Heart left ventricle (tissue), 16 donors: ENCODE results near the gene SNRNP48. TPM values are rescaled to one million over a fixed set of nuclear protein-coding genes. Genes with fewer than 3 reads are reported as not detected.

ENCODE experiments used
- ATAC-seq, 4 donors: fragments of 200-7000 bp; cut with Tn5 transposase; one replicate each; pipeline ENCODE4 v1.9.1; 2020 to 2022; ENCODE audit warnings: moderate library complexity in 4 of 4, mild to moderate bottlenecking in 3 of 4, moderate number of reproducible peaks in 1 of 4
- DNase-seq, 5 donors: peaks; one replicate each; pipeline ENCODE4 v3.0.0-alpha.2; 2020
- H3K27ac ChIP-seq, 12 donors: fragments of 200-600 bp; sonication (generic) in 4 of 12; one replicate each; pipeline versions ENCODE4 v1.5.0 to v1.8.0; 2016 to 2022; ENCODE audit warnings: mild to moderate bottlenecking in 2 of 12
- H3K27me3 ChIP-seq, 9 donors: fragments of 200-600 bp; sonication (generic) in 2 of 9; one replicate each; pipeline versions ENCODE4 v1.5.1 to v1.8.0; 2016 to 2022; ENCODE audit warnings: mild to moderate bottlenecking in 3 of 9
- H3K36me3 ChIP-seq, 9 donors: fragments of 200-600 bp; sonication (generic) in 2 of 9; one replicate each; pipeline versions ENCODE4 v1.5.0 to v1.8.0; 2018 to 2022; ENCODE audit warnings: mild to moderate bottlenecking in 2 of 9
- H3K4me1 ChIP-seq, 12 donors: fragments of 200-600 bp; sonication (generic) in 4 of 12; one replicate each; pipeline versions ENCODE4 v1.5.0 to v1.8.0; 2016 to 2022; ENCODE audit warnings: mild to moderate bottlenecking in 3 of 12
- H3K4me3 ChIP-seq, 12 donors: fragments of 200-600 bp; sonication (generic) in 4 of 12; one replicate each; pipeline versions ENCODE4 v1.5.0 to v1.8.0; 2017 to 2022; ENCODE audit warnings: mild to moderate bottlenecking in 9 of 12, moderate library complexity in 4 of 12
- H3K9me3 ChIP-seq, 12 donors: fragments of 200-600 bp; sonication (generic) in 4 of 12; one replicate each; pipeline versions ENCODE4 v1.5.0 to v1.8.0; 2016 to 2022; ENCODE audit warnings: mild to moderate bottlenecking in 1 of 12
- POLR2A ChIP-seq, 2 donors: fragments of 450-650 bp; IDR thresholded peaks; one replicate each; pipeline ENCODE4 v1.6.1; 2017; ENCODE audit warnings: antibody characterized with exemption in 2 of 2, mild to moderate bottlenecking in 2 of 2, moderate library complexity in 2 of 2
- WGBS, 4 donors: extraction: QIAGEN DNeasy Blood & Tissue Kit in 2 of 4; methylation state at CpG; one replicate each; pipeline versions ENCODE4 v1.1.5 to v1.1.7; 2013 to 2018; 5-methylcytosine and 5-hydroxymethylcytosine counted together
- intact Hi-C, 10 donors: fragments of 100-400 bp; cut with DNase I; formaldehyde crosslinking; loops; one replicate each; pipeline versions ENCODE4 v1.11.1 to v1.14.2; 2022
- polyA plus RNA-seq, 2 donors: library from polyadenylated mRNA; stranded (reverse); fragments of 200-250 nt; gene quantifications; one replicate each; pipeline ENCODE4 v1.2.3, GENCODE V29; 2013
- total RNA-seq, 9 donors: library from RNA; depleted of rRNA in 2 of 9; stranded (reverse); fragments of >200 nt in 2 of 9; fragmentation: NEBNext Ultra II Directional in 3 of 9; extraction: Animal tissue kit (Norgen Biotek cat#: 25700) in 3 of 9; gene quantifications; one replicate each; pipeline versions ENCODE4 v1.1.0 to v1.2.4, GENCODE V29; 2016 to 2023
- TF ChIP-seq, protein P1 (sequence below), 12 donors: fragments of 200-600 bp; sonication (generic) in 4 of 12; IDR thresholded peaks; one replicate each; pipeline versions ENCODE4 v1.5.0 to v1.8.0; 2018 to 2022; ENCODE audit warnings: antibody characterized with exemption in 12 of 12, mild to moderate bottlenecking in 5 of 12
- donor health status: ischemic (EF 13 %, LVEDD 7.1; RV severe dilation, severe dysfunction).
- donor health status: healthy with polysubstance abuse.
- donor health status: DM: no; HTN: yes; CAD: no.
- donor health status: DM: no; HTN: no; CAD: no.
- donor health status: ischemic (EF 25% LVEDD 6.9; RV normal size, moderate dysfunction).
- donor health status: ischemic (EF 25% LVEDD 5.7; RV mildly dilated, moderate dysfunction).
- donor health status: healthy.
- donor health status: DM: yes; HTN: yes; CAD: no.
- donor health status: ischemic (EF 35%, LVEDD 5.7; RV mildly dilated, moderate dysfunction).
- donor health status: nonischemic (EF 11% LVEDD 7.7; RV severe dilation, severe dysfunction).
- donor health status: DM: yes; HTN: yes; CAD: no.
- donor health status: PGD.
- donor health status: ischemic (EF 29% LVEDD 5.4; RV normal size, mild dysfunction).
- donor health status: nonischemic (EF 23%, LVEDD 6.1; RV moderate dilation, normal function).

SNRNP48 gene
- total and polyA plus RNA-seq, 11 donors: 8.2 to 25.8 (median 13.3) TPM

DNA sequence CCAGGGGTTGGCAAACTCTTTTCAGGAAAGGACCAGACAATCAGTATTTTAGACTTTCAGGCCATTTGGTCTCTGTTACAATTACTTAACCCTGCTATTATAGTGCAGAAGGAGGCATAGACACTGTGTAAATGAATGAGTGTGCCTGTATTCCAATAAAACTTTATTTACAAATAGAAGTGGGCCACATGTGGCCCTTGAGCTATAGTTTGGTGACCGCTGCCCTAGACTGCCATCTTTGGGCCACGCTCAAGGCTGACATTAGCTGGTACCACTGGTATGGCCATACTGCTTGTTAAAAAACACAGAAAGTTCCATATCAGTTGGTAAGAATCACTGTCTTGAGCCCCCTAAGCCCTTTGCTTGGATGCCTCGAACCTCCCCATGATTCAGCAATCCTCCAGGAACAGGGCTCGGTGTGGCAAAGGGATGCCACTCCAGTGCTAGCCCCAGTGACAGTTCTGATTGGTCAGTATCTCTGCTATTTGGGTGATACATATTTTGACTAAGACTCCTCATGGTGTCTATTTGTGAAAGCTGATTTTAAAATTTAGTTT, 23.3 kb upstream of the SNRNP48 start:
- Histone ChIP-seq H3K9me3 (no peaks in the 10 kb centered on the region), H3K27ac (no peak overlapping the region), H3K4me3 (no peak overlapping the region), H3K36me3 (peaks cover 0 to 83% (median 47%) of the 10 kb centered on the region in 9 donors), H3K4me1 (peaks cover 0 to 9% (median 0%) of the 10 kb centered on the region in 12 donors), H3K27me3 (peaks cover 0 to 11% (median 0%) of the 10 kb centered on the region in 9 donors)
- intact Hi-C loops: loop anchor here in 1 of 10 donors (10.0 kb wide), 1 partner anchor 142 kb away; no protein-coding TSS in a partner anchor
- no peak for TF ChIP-seq POLR2A (IDR thresholded peaks at IDR 0.05)
- TF ChIP-seq, protein P1, sequence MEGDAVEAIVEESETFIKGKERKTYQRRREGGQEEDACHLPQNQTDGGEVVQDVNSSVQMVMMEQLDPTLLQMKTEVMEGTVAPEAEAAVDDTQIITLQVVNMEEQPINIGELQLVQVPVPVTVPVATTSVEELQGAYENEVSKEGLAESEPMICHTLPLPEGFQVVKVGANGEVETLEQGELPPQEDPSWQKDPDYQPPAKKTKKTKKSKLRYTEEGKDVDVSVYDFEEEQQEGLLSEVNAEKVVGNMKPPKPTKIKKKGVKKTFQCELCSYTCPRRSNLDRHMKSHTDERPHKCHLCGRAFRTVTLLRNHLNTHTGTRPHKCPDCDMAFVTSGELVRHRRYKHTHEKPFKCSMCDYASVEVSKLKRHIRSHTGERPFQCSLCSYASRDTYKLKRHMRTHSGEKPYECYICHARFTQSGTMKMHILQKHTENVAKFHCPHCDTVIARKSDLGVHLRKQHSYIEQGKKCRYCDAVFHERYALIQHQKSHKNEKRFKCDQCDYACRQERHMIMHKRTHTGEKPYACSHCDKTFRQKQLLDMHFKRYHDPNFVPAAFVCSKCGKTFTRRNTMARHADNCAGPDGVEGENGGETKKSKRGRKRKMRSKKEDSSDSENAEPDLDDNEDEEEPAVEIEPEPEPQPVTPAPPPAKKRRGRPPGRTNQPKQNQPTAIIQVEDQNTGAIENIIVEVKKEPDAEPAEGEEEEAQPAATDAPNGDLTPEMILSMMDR (IDR thresholded peaks at IDR 0.05): no peak
- no peak for DNase-seq
- ATAC-seq: no peak
- 90 to 93% (median 91%) methylated on average over 4 of the region's 4 CpGs for WGBS, 4 donors

DNA sequence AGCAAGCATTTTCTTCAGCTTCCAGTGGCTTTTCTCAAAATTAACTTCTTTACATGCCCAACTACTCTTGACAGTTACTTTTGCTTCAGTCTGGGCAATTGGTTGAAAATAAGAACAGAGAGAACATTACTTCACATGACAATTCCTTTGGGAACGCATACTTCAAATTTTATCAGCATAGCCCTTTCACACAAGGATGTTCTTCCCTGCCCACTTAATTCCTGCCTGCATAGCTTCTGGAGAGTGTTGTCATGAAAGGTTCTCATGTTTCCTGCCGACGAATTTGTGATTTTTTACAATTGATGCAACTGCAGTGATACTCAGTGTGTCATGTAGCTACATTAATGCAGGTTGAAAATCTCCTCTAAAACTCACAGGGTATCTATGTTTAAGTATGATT, 22.0 kb upstream of the SNRNP48 start:
- no peak for TF ChIP-seq POLR2A (IDR thresholded peaks at IDR 0.05)
- TF ChIP-seq, protein P1 (IDR thresholded peaks at IDR 0.05): no peak
- H3K27ac ChIP-seq: no peak overlapping the region
- H3K27me3 ChIP-seq: peaks cover 0 to 11% (median 0%) of the 10 kb centered on the region in 9 donors
- DNase-seq (no peak), ATAC-seq (no peak)
- peaks cover 0 to 96% (median 56%) of the 10 kb centered on the region in 9 donors for H3K36me3 ChIP-seq
- H3K4me3 ChIP-seq: no peak overlapping the region
- peaks cover 0 to 5% (median 0%) of the 10 kb centered on the region in 12 donors for H3K4me1 ChIP-seq
- intact Hi-C loops: loop anchor here in 1 of 10 donors (10.0 kb wide), 1 partner anchor 143 kb away; no protein-coding TSS in a partner anchor
- H3K9me3 ChIP-seq: no peaks in the 10 kb centered on the region
- 33 to 50% (median 46%) methylated on average over 3 of the region's 3 CpGs for WGBS, 4 donors

DNA sequence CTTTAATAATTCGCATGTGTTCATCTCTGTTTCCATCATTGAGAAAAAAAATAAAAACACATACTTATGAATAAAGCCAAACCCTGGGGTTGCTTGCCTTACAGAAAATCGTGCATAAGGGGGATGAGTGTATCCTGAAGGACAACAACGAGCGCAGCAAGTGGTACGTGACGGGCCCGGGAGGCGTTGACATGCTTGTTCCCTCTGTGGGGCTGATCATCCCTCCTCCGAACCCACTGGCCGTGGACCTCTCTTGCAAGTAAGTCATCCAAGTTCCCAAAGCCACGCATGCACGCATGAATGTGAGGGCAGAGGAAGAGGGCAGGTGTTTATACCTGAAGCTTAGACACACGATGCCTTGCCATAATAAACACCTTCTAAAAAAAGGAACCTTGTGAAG, 20.9 kb upstream of the SNRNP48 start:
- Histone ChIP-seq H3K4me3 (no peak overlapping the region), H3K27ac (no peak overlapping the region), H3K27me3 (peaks cover 0 to 11% (median 0%) of the 10 kb centered on the region in 9 donors), H3K9me3 (no peaks in the 10 kb centered on the region), H3K4me1 (peaks cover 0 to 5% (median 0%) of the 10 kb centered on the region in 12 donors), H3K36me3 (peaks cover 0 to 99% (median 49%) of the 10 kb centered on the region in 9 donors)
- WGBS, 4 donors: 80 to 85% (median 83%) methylated on average over 13 of the region's 13 CpGs
- ATAC-seq: no peak
- DNase-seq: no peak
- TF ChIP-seq, protein P1 (IDR thresholded peaks at IDR 0.05): no peak
- TF ChIP-seq POLR2A (IDR thresholded peaks at IDR 0.05): no peak
- intact Hi-C loops: loop anchor here in 1 of 10 donors (10.0 kb wide), 1 partner anchor 144 kb away; no protein-coding TSS in a partner anchor

DNA sequence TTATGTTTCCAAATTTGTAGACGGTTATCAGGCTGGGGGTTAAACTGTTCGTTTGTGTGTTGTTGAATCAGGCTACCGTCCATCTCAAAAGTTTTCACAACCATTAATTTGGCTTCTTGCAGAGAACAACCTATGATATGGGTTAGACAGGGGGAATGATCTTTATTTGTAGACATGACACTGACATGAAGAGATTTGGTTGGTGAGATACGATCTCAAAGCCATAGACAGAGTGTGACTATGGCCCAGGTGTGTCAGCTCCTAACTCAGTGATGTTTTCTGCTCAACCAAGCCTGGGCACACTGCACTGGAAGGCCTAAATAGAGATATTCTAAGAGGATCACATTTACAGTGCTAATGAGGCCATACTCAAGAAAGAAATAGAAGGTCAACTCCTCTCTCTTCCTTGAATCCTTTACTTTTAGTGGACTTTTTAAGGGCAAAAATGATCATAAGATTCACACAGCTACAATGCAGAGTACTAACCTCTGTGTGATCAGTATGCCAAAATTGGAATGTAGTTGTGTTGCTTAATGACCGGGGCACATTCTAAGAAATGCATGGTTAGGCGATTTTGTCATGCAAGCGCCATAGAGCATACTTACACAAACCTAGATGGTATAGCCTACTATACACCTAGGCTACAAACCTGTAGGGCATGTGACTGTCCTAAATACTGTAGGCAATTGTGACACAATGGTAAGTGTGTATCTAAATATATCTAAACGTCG, 17.6 kb upstream of the SNRNP48 start:
- intact Hi-C loops: no loop called here

More for the DNA sequence above, 17.6 kb upstream of the SNRNP48 start:
- peaks cover 0 to 11% (median 0%) of the 10 kb centered on the region in 9 donors for H3K27me3 ChIP-seq
- TF ChIP-seq POLR2A (IDR thresholded peaks at IDR 0.05): no peak
- peaks cover 0 to 99% (median 61%) of the 10 kb centered on the region in 9 donors for H3K36me3 ChIP-seq
- DNase-seq (no peak), ATAC-seq (no peak)
- no peak overlapping the region for H3K27ac ChIP-seq
- 88 to 95% (median 91%) methylated on average over 9 of the region's 9 CpGs for WGBS, 4 donors
- H3K9me3 ChIP-seq: no peaks in the 10 kb centered on the region
- H3K4me3 ChIP-seq: no peak overlapping the region
- H3K4me1 ChIP-seq: peaks cover 0 to 5% (median 0%) of the 10 kb centered on the region in 12 donors
